ENCODE data around the gene ZFAND3. TPM values are rescaled to one million over a fixed set of nuclear protein-coding genes. Genes with fewer than 3 reads are reported as not detected.

Gene ZFAND3
- total RNA-seq, 1 donor from 2014 or later: 131 TPM

DNA sequence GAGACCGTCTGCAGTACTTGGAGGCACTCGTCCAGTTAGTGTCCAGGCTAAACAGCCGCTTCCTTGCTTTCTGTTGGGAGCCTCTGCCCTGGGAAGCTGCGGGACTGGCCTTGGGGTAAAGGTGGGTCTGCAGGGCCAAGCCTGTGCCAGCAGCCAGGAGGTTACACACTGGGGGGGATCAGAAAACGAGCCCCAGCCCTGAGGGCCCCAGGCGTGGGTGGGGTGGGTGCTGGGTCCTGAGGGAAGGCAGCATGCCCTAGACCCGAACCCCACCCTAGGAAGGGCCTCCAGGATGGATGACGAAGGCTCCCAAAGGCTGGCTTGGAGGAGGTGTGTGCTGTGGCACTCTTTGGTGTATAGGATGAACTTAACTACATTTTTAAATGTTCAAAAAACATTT is 335.2 kb downstream of the ZFAND3 start:
- Mint-ChIP-seq H3K36me3 (ENCODE audit: low read depth, unreplicated experiment) (peaks cover 15% of the 10 kb centered on the region), H3K27me3 (ENCODE audit: low read depth, unreplicated experiment) (no peaks in the 10 kb centered on the region), H3K27ac (ENCODE audit: unreplicated experiment) (no peak overlapping the region), H3K9me3 (ENCODE audit: unreplicated experiment) (no peaks in the 10 kb centered on the region), H3K4me1 (ENCODE audit: low read depth, unreplicated experiment) (peaks cover 13% of the 10 kb centered on the region), H3K4me3 (ENCODE audit: unreplicated experiment) (peak overlapping the region; percentile 56)
- Histone ChIP-seq H4K20me1 (ENCODE audit: insufficient read depth, low read length) (peaks cover 56% of the 10 kb centered on the region), H3K27me3 (ENCODE audit: insufficient read depth, low read length) (no peaks in the 10 kb centered on the region), H2AFZ (ENCODE audit: low read depth, low read length) (no peak overlapping the region), H3K4me1 (ENCODE audit: insufficient read depth, low read length) (peaks cover 4% of the 10 kb centered on the region), H3K4me3 (ENCODE audit: insufficient read depth, low read depth, low read length) (no peak overlapping the region), H3K36me3 (ENCODE audit: insufficient read depth, low read length) (no peaks in the 10 kb centered on the region), H3K27ac (ENCODE audit: low read depth, low read length) (peak overlapping the region; percentile 40), H3K9me3 (ENCODE audit: insufficient read depth, low read depth, low read length) (no peaks in the 10 kb centered on the region), H3K9ac (ENCODE audit: low read length) (peak overlapping the region; percentile 23), H3K4me2 (ENCODE audit: low read length) (no peak overlapping the region), H3K79me2 (ENCODE audit: insufficient read depth, low read length) (peaks cover 3% of the 10 kb centered on the region)
- DNase-seq (ENCODE audit: low read depth): no peak
- TF ChIP-seq, protein P1, sequence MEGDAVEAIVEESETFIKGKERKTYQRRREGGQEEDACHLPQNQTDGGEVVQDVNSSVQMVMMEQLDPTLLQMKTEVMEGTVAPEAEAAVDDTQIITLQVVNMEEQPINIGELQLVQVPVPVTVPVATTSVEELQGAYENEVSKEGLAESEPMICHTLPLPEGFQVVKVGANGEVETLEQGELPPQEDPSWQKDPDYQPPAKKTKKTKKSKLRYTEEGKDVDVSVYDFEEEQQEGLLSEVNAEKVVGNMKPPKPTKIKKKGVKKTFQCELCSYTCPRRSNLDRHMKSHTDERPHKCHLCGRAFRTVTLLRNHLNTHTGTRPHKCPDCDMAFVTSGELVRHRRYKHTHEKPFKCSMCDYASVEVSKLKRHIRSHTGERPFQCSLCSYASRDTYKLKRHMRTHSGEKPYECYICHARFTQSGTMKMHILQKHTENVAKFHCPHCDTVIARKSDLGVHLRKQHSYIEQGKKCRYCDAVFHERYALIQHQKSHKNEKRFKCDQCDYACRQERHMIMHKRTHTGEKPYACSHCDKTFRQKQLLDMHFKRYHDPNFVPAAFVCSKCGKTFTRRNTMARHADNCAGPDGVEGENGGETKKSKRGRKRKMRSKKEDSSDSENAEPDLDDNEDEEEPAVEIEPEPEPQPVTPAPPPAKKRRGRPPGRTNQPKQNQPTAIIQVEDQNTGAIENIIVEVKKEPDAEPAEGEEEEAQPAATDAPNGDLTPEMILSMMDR (IDR thresholded peaks at IDR 0.05; ENCODE audit: insufficient read depth, low read depth, low read length): no peak
- no peak for TF ChIP-seq EZH2 (IDR thresholded peaks at IDR 0.05; ENCODE audit: insufficient read depth, low read length)
- FAIRE-seq: no peak

DNA sequence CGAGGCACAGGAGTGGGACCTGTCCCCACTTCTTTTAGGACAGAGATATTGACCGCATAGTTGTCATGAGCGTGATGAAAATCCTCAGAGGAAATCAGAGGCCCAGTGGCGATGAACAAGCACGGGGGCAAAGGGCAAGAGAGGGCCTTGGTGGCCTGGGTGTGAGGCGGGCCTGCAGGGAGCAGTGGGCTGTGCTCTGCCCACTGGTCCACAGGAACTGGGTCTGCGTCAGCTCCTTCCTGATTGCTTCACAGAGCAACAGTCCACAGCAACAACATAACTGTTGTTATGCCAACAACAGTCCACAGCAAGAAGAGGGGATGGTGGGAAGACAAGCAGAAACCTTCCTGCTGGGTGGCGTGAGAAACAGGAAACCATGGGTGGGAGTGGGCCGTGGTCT is 335.6 kb downstream of the ZFAND3 start:
- H3K36me3 Mint-ChIP-seq (ENCODE audit: low read depth, unreplicated experiment): peaks cover 16% of the 10 kb centered on the region
- Histone ChIP-seq H3K4me3 (ENCODE audit: insufficient read depth, low read depth, low read length) (no peak overlapping the region), H3K9ac (ENCODE audit: low read length) (peak overlapping the region; percentile 31), H3K9me3 (ENCODE audit: insufficient read depth, low read depth, low read length) (no peaks in the 10 kb centered on the region), H3K27ac (ENCODE audit: low read depth, low read length) (peak overlapping the region; percentile 40), H3K27me3 (ENCODE audit: insufficient read depth, low read length) (no peaks in the 10 kb centered on the region), H3K4me1 (ENCODE audit: insufficient read depth, low read length) (peaks cover 4% of the 10 kb centered on the region), H3K4me2 (ENCODE audit: low read length) (no peak overlapping the region), H3K36me3 (ENCODE audit: insufficient read depth, low read length) (no peaks in the 10 kb centered on the region), H3K79me2 (ENCODE audit: insufficient read depth, low read length) (peaks cover 3% of the 10 kb centered on the region), H4K20me1 (ENCODE audit: insufficient read depth, low read length) (peaks cover 52% of the 10 kb centered on the region), H2AFZ (ENCODE audit: low read depth, low read length) (no peak overlapping the region)
- FAIRE-seq: no peak
- no peaks in the 10 kb centered on the region for H3K9me3 Mint-ChIP-seq (ENCODE audit: unreplicated experiment)
- no peak for TF ChIP-seq EZH2 (IDR thresholded peaks at IDR 0.05; ENCODE audit: insufficient read depth, low read length)
- TF ChIP-seq, protein P1 (IDR thresholded peaks at IDR 0.05; ENCODE audit: insufficient read depth, low read depth, low read length): no peak
- H3K4me1 Mint-ChIP-seq (ENCODE audit: low read depth, unreplicated experiment): peaks cover 13% of the 10 kb centered on the region
- DNase-seq (ENCODE audit: low read depth): no peak
- peak overlapping the region; percentile 82 for H3K27ac Mint-ChIP-seq (ENCODE audit: unreplicated experiment)
- H3K27me3 Mint-ChIP-seq (ENCODE audit: low read depth, unreplicated experiment): no peaks in the 10 kb centered on the region
- peak overlapping the region; percentile 56 for H3K4me3 Mint-ChIP-seq (ENCODE audit: unreplicated experiment)

GRCh38 chr6:38155621-38156204 is 336.2 kb downstream of the ZFAND3 start:
- peak overlapping the region; percentile 31 for H3K9ac ChIP-seq (ENCODE audit: low read length)
- H3K9me3 ChIP-seq (ENCODE audit: insufficient read depth, low read depth, low read length): no peaks in the 10 kb centered on the region
- peaks cover 46% of the 10 kb centered on the region for H4K20me1 ChIP-seq (ENCODE audit: insufficient read depth, low read length)
- Mint-ChIP-seq H3K27me3 (ENCODE audit: low read depth, unreplicated experiment) (no peaks in the 10 kb centered on the region), H3K36me3 (ENCODE audit: low read depth, unreplicated experiment) (peaks cover 18% of the 10 kb centered on the region), H3K4me1 (ENCODE audit: low read depth, unreplicated experiment) (peaks cover 10% of the 10 kb centered on the region), H3K4me3 (ENCODE audit: unreplicated experiment) (peak overlapping the region; percentile 56), H3K27ac (ENCODE audit: unreplicated experiment) (no peak overlapping the region), H3K9me3 (ENCODE audit: unreplicated experiment) (no peaks in the 10 kb centered on the region)
- peaks cover 2% of the 10 kb centered on the region for H3K79me2 ChIP-seq (ENCODE audit: insufficient read depth, low read length)
- peaks cover 4% of the 10 kb centered on the region for H3K4me1 ChIP-seq (ENCODE audit: insufficient read depth, low read length)
- no peak for FAIRE-seq
- no peaks in the 10 kb centered on the region for H3K27me3 ChIP-seq (ENCODE audit: insufficient read depth, low read length)
- no peak overlapping the region for H2AFZ ChIP-seq (ENCODE audit: low read depth, low read length)
- no peak for DNase-seq (ENCODE audit: low read depth)
- peak overlapping the region; percentile 40 for H3K27ac ChIP-seq (ENCODE audit: low read depth, low read length)
- no peak overlapping the region for H3K4me2 ChIP-seq (ENCODE audit: low read length)
- TF ChIP-seq, protein P1 (IDR thresholded peaks at IDR 0.05; ENCODE audit: insufficient read depth, low read depth, low read length): no peak
- TF ChIP-seq EZH2 (IDR thresholded peaks at IDR 0.05; ENCODE audit: insufficient read depth, low read length): no peak
- no peaks in the 10 kb centered on the region for H3K36me3 ChIP-seq (ENCODE audit: insufficient read depth, low read length)
- no peak overlapping the region for H3K4me3 ChIP-seq (ENCODE audit: insufficient read depth, low read depth, low read length)

All from astrocyte (in vitro differentiated cells and primary cell).